Breast epithelium (tissue), 3 donors: ENCODE data around the gene BCAS1.

Experiments
- POLR2AphosphoS5 ChIP-seq, 3 donors: sonication (generic); formaldehyde crosslinking; IDR thresholded peaks; one replicate each; pipeline ENCODE4 v1.6.1; 2017; ENCODE audit warnings: antibody characterized with exemption in 3 of 3
- TF ChIP-seq, protein P1 (sequence below), 3 donors: fragments of 450-650 bp; IDR thresholded peaks; one replicate each; pipeline ENCODE4 v1.5.1; 2016 to 2017; ENCODE audit warnings: antibody characterized with exemption in 3 of 3, mild to moderate bottlenecking in 3 of 3, moderate library complexity in 3 of 3

- no peak for TF ChIP-seq POLR2AphosphoS5 (IDR thresholded peaks at IDR 0.05)
- TF ChIP-seq, protein P1, sequence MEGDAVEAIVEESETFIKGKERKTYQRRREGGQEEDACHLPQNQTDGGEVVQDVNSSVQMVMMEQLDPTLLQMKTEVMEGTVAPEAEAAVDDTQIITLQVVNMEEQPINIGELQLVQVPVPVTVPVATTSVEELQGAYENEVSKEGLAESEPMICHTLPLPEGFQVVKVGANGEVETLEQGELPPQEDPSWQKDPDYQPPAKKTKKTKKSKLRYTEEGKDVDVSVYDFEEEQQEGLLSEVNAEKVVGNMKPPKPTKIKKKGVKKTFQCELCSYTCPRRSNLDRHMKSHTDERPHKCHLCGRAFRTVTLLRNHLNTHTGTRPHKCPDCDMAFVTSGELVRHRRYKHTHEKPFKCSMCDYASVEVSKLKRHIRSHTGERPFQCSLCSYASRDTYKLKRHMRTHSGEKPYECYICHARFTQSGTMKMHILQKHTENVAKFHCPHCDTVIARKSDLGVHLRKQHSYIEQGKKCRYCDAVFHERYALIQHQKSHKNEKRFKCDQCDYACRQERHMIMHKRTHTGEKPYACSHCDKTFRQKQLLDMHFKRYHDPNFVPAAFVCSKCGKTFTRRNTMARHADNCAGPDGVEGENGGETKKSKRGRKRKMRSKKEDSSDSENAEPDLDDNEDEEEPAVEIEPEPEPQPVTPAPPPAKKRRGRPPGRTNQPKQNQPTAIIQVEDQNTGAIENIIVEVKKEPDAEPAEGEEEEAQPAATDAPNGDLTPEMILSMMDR (IDR thresholded peaks at IDR 0.05): no peak
Measured at GRCh38 chr20:53961527-53961926, 108.9 kb downstream of the BCAS1 start.
